Activated CD4-positive, CD25-positive, alpha-beta regulatory T cell treated with anti-CD3 and anti-CD28 coated beads, Interleukin-2, amount 50 U/mL, for 24 hours (primary cell): Measurements from ENCODE around the gene CABP5.
"Not testable (repeated sequence)": the region's sequence is repeated elsewhere in the genome, so short reads cannot be mapped to it uniquely, and the experiment has no call there.

Experiments used
- ATAC-seq, 2 donors: fragments of 150-1000 bp; cut with Tn5 transposase; one replicate each; pipeline ENCODE4 v1.10.0; 2021; ENCODE audit warnings: mild to moderate bottlenecking in 1 of 2, moderate library complexity in 1 of 2

The CABP5 gene

GRCh38 chr19:48043675-48044258 lies at the start of gene CABP5:
Gene CABP5, minus strand, starts transcription at chr19:48044079. Its CDS starts 157 bp downstream, at chr19:48043922.
- ATAC-seq: no peak

GRCh38 chr19:48091111-48091718 lies 47.3 kb upstream of the CABP5 start:
- not testable (repeated sequence) for ATAC-seq

GRCh38 chr19:48090281-48090802 lies 46.5 kb upstream of the CABP5 start:
- ATAC-seq: no peak

- ATAC-seq: not testable (repeated sequence)
These were observed 45.1 kb upstream of the CABP5 start for GRCh38 chr19:48088991-48089390.

GRCh38 chr19:48085904-48086864 lies 42.3 kb upstream of the CABP5 start:
- no peak for ATAC-seq

GRCh38 chr19:48085076-48085475 lies 41.2 kb upstream of the CABP5 start:
- ATAC-seq: no peak

GRCh38 chr19:48081106-48081505 lies 37.2 kb upstream of the CABP5 start:
- no peak for ATAC-seq

GRCh38 chr19:48070177-48070769 lies 26.4 kb upstream of the CABP5 start:
- not testable (repeated sequence) for ATAC-seq

GRCh38 chr19:48069435-48069834 lies 25.6 kb upstream of the CABP5 start:
- no peak for ATAC-seq

- no peak for ATAC-seq
These were observed 20.6 kb upstream of the CABP5 start for GRCh38 chr19:48064509-48064908.

- ATAC-seq: no peak
These were observed 17.8 kb upstream of the CABP5 start for GRCh38 chr19:48061401-48062344.

GRCh38 chr19:48060381-48060780 lies 16.5 kb upstream of the CABP5 start:
- ATAC-seq: no peak

GRCh38 chr19:48059331-48059730 lies 15.5 kb upstream of the CABP5 start:
- no peak for ATAC-seq

- ATAC-seq: no peak
These were observed 10.0 kb upstream of the CABP5 start for GRCh38 chr19:48053856-48054255.

GRCh38 chr19:48053076-48053475 lies 9.2 kb upstream of the CABP5 start:
- ATAC-seq: no peak

GRCh38 chr19:48051335-48052033 lies 7.6 kb upstream of the CABP5 start:
- ATAC-seq: no peak

- ATAC-seq: no peak
These were observed 682 bp upstream of the CABP5 start for GRCh38 chr19:48044561-48044960.

GRCh38 chr19:48041877-48042580 lies 1.9 kb downstream of the CABP5 start:
- no peak for ATAC-seq

- ATAC-seq: no peak
These were observed 7.1 kb downstream of the CABP5 start for GRCh38 chr19:48036765-48037164.

GRCh38 chr19:48033604-48034003 lies 10.3 kb downstream of the CABP5 start:
- ATAC-seq: no peak
